Body of pancreas (tissue), 4 donors: ENCODE results near the gene LHFPL3. TPM values are rescaled to one million over a fixed set of nuclear protein-coding genes. Genes with fewer than 3 reads are reported as not detected.

Experiments used
- ATAC-seq: fragments of 150-250 bp; one replicate; pipeline ENCODE4 v1.9.1; 2016
- DNase-seq, 4 donors: peaks; one replicate each; pipeline ENCODE4 v3.0.0-alpha.2; 2019
- H3K27ac ChIP-seq, 4 donors: fragments of 200-600 bp; sonication (generic); 1 replicate in 3 of 4; 2 replicates in 1 of 4; pipeline versions ENCODE4 v1.5.1 to v1.6.1; 2016 to 2019; ENCODE audit warnings: mild to moderate bottlenecking in 1 of 4, mixed read lengths in 1 of 4, moderate library complexity in 1 of 4
- H3K27me3 ChIP-seq, 2 donors: fragments of 200-600 bp; sonication (generic); one replicate each; pipeline ENCODE4 v1.6.0; 2016; ENCODE audit warnings: mild to moderate bottlenecking in 1 of 2
- H3K36me3 ChIP-seq, 2 donors: fragments of 200-600 bp; sonication (generic); replicated peaks in 1 of 2; 2 replicates each; pipeline ENCODE4 v1.5.1; 2016; ENCODE audit warnings: low read depth in 2 of 2; ENCODE audit not compliant: insufficient read depth in 1 of 2
- H3K4me1 ChIP-seq: fragments of 200-600 bp; sonication (generic); one replicate; pipeline ENCODE4 v1.6.0; 2016
- H3K4me3 ChIP-seq, 2 donors: fragments of 200-600 bp; sonication (generic); 1 replicate in 1 of 2; 2 replicates in 1 of 2; pipeline ENCODE4 v1.5.1; 2016 to 2019
- H3K9me3 ChIP-seq, 3 donors: fragments of 200-600 bp; sonication (generic); 1 replicate in 2 of 3; 2 replicates in 1 of 3; pipeline ENCODE4 v1.5.1; 2016
- POLR2A ChIP-seq, 3 donors: fragments of 450-650 bp; IDR thresholded peaks; one replicate each; pipeline ENCODE4 v1.6.1; 2016; ENCODE audit warnings: antibody characterized with exemption in 3 of 3, mild to moderate bottlenecking in 2 of 3
- WGBS, 2 donors: methylation state at CpG; one replicate each; pipeline ENCODE4 v1.1.5; 2017; 5-methylcytosine and 5-hydroxymethylcytosine counted together
- intact Hi-C: fragments of 100-400 bp; cut with DNase I; formaldehyde crosslinking; loops from one replicate; pipeline ENCODE4 v1.15.1; 2023
- total RNA-seq, 2 donors: library from RNA; depleted of rRNA; stranded (reverse); fragments of >200 nt; gene quantifications; one replicate each; pipeline ENCODE4 v1.1.0, GENCODE V29; 2016
- TF ChIP-seq, protein P1 (sequence below), 7 experiments: fragments of 450-650 bp in 4 of 7; fragments of 200-600 bp in 3 of 7; sonication (generic) in 3 of 7; IDR thresholded peaks; one replicate each; pipeline ENCODE4 v1.5.1; 2016 to 2019; ENCODE audit warnings: antibody characterized with exemption in 7 of 7

LHFPL3 gene
- total RNA-seq, 2 donors from 2014 or later: not detected

DNA sequence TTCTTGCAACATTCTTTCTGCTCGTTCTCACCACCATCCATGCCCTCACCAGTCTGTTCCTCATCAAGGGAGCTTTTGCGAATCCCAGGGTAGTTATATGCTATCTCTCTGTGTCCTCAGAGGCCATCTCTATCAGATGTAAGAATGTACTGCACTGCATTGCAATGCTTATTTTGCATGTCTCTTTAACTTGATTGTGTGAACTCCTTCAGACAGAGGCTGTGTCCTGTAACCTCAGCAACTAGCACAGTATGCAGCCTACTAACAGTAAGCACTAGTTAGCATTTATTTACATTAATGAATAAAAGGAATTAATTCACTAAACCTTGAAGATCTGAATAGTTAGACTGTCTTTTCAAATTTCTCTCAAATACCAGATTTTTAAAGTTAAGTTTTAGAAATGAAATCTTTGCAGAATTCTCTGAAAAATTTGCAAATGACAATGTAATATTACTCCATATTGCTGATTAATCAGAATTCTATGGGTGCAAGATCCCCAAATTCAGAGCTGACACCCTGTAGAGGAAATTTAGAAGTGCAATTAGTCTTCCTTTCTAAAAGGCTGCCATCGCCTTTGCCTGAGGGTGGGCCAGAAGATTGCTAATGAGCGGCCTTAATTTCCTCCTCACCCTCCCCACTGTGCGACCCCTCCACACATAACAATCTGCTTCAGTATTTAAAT is 10.3 kb upstream of the LHFPL3 start:
- TF ChIP-seq, protein P1, sequence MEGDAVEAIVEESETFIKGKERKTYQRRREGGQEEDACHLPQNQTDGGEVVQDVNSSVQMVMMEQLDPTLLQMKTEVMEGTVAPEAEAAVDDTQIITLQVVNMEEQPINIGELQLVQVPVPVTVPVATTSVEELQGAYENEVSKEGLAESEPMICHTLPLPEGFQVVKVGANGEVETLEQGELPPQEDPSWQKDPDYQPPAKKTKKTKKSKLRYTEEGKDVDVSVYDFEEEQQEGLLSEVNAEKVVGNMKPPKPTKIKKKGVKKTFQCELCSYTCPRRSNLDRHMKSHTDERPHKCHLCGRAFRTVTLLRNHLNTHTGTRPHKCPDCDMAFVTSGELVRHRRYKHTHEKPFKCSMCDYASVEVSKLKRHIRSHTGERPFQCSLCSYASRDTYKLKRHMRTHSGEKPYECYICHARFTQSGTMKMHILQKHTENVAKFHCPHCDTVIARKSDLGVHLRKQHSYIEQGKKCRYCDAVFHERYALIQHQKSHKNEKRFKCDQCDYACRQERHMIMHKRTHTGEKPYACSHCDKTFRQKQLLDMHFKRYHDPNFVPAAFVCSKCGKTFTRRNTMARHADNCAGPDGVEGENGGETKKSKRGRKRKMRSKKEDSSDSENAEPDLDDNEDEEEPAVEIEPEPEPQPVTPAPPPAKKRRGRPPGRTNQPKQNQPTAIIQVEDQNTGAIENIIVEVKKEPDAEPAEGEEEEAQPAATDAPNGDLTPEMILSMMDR (IDR thresholded peaks at IDR 0.05): no peak
- no peak for TF ChIP-seq POLR2A (IDR thresholded peaks at IDR 0.05)
- WGBS, 2 donors: 55 to 60% methylated on average over 5 of the region's 5 CpGs
- H3K36me3 ChIP-seq: no peaks in the 10 kb centered on the region
- H3K27ac ChIP-seq: no peak overlapping the region
- H3K4me1 ChIP-seq: no peaks in the 10 kb centered on the region
- H3K9me3 ChIP-seq: no peaks in the 10 kb centered on the region
- ATAC-seq (no peak), DNase-seq (no peak)
- intact Hi-C loops: no loop called here
- no peaks in the 10 kb centered on the region for H3K27me3 ChIP-seq
- no peak overlapping the region for H3K4me3 ChIP-seq

DNA sequence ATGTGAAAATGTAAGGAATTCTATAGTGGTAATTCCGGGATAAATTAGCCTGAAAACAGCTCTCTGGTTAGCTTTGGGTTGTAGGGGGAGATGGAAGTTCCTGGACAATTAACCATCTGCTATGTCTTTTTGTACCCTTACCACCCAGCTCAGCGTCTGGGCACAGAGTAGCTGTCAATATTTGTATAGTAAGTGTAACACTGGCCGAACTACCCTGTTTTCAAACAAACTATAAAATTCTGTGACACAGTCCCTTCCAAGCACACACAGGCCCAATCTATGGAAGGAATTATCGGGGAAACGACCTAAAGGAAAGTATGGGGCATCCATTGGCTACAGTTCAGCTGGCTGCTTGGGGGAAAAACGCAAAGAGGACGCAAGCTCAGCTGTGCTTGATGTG is 869 bp upstream of the LHFPL3 start:
- no peak for ATAC-seq
- intact Hi-C loops: no loop called here
- 17 to 25% methylated on average over 7 of the region's 7 CpGs for WGBS, 2 donors

DNA sequence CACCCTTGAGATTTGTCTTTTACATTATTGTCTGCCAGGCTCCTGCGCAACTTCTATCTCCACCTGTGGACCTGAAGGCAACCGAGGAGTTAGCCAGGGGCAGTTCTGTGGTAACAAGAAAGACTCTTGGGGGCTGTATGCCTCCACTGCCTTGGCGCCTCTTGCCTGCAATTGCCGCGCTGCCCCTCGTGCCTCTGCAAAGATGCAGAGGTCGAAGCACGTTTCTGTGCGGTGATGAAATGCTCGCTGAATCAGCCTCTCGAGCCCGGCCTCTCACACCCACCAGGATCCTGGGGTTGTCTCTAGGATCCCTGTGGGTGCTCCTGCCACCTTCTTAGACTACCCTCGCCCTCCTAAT is 486 bp upstream of the LHFPL3 start:
- Histone ChIP-seq H3K27me3 (peaks cover 0 to 11% of the 10 kb centered on the region in 2 donors), H3K27ac (no peak overlapping the region), H3K36me3 (no peaks in the 10 kb centered on the region), H3K4me1 (peaks cover 18% of the 10 kb centered on the region), H3K9me3 (no peaks in the 10 kb centered on the region), H3K4me3 (no peak overlapping the region)
- intact Hi-C loops: no loop called here
- no peak for TF ChIP-seq POLR2A (IDR thresholded peaks at IDR 0.05)
- TF ChIP-seq, protein P1 (IDR thresholded peaks at IDR 0.05): no peak
- 6 to 8% methylated on average over 7 to 13 of the region's 13 CpGs for WGBS, 2 donors
- DNase-seq (no peak), ATAC-seq (no peak)

More for the DNA sequence above, 869 bp upstream of the LHFPL3 start:
- Histone ChIP-seq H3K4me3 (no peak overlapping the region), H3K27me3 (peaks cover 0 to 11% of the 10 kb centered on the region in 2 donors), H3K36me3 (no peaks in the 10 kb centered on the region), H3K27ac (no peak overlapping the region), H3K9me3 (no peaks in the 10 kb centered on the region), H3K4me1 (peaks cover 18% of the 10 kb centered on the region)
- no peak for DNase-seq
- TF ChIP-seq, protein P1 (IDR thresholded peaks at IDR 0.05): no peak
- no peak for TF ChIP-seq POLR2A (IDR thresholded peaks at IDR 0.05)

DNA sequence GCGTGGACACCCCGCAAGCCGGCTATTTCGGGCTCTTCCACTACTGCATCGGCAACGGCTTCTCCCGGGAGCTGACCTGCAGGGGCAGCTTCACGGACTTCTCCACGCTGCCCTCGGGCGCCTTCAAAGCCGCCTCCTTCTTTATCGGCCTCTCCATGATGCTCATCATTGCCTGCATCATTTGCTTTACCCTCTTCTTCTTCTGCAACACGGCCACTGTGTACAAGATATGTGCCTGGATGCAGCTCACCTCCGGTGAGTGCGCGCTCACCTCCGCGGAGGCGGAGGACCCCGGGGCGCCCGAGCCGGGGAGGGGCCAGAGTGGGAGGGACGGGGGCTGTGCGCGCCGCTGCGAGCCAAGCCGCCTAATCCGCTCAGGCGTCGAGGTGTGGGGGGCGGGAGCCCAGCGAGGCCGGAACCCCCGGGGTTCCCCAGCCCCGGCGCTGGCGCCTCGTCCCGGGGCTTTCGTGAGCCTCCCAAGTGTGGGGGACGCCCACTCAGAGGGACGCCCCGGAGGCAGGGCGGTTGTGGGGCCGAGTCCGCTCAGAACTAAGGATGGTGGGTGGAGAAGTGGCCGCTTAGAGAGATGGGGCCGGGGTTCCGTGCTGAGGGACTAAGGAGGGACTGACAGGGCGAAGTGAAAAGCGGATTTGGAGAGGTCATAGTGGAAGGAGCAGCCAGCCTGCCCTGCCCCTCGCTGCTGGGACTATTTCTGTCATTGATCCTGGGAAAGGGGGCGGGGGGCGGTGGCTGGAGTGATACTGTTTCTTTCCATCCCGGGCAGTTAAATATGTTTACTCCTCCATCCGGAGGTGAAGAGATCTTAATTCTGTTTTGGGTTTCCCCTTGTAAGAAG is 795 bp downstream of the LHFPL3 start:
- ATAC-seq (no peak), DNase-seq (no peak)
- Histone ChIP-seq H3K27me3 (peaks cover 0 to 11% of the 10 kb centered on the region in 2 donors), H3K9me3 (no peaks in the 10 kb centered on the region), H3K4me3 (no peak overlapping the region), H3K36me3 (no peaks in the 10 kb centered on the region), H3K27ac (no peak overlapping the region), H3K4me1 (peaks cover 18% of the 10 kb centered on the region)
- TF ChIP-seq, protein P1 (IDR thresholded peaks at IDR 0.05): no peak
- TF ChIP-seq POLR2A (IDR thresholded peaks at IDR 0.05): no peak
- 1 to 3% methylated on average over 36 to 59 of the region's 59 CpGs for WGBS, 2 donors
- intact Hi-C loops: no loop called here
